Right lobe of liver (tissue), 6 donors: ENCODE results near the gene PTPN4. TPM values are rescaled to one million over a fixed set of nuclear protein-coding genes. Genes with fewer than 3 reads are reported as not detected.

Experiments used
- ATAC-seq, 4 donors: fragments of 200-7000 bp; cut with Tn5 transposase; one replicate each; pipeline ENCODE4 v1.9.1; 2020; ENCODE audit warnings: mild to moderate bottlenecking in 4 of 4, moderate library complexity in 4 of 4
- DNase-seq, 3 donors: peaks; one replicate each; pipeline ENCODE4 v3.0.0-alpha.2; 2020
- H3K27ac ChIP-seq, 3 donors: fragments of 200-600 bp; one replicate each; pipeline ENCODE4 v1.8.0; 2022
- H3K27me3 ChIP-seq, 2 donors: fragments of 200-600 bp; one replicate each; pipeline ENCODE4 v1.8.0; 2022
- H3K36me3 ChIP-seq, 4 donors: fragments of 200-600 bp; sonication (generic) in 1 of 4; one replicate each; pipeline versions ENCODE4 v1.5.1 to v1.8.0; 2017 to 2022; ENCODE audit warnings: control low read depth in 1 of 4
- H3K4me1 ChIP-seq, 4 donors: fragments of 200-600 bp; sonication (generic) in 1 of 4; one replicate each; pipeline versions ENCODE4 v1.5.1 to v1.8.0; 2017 to 2022; ENCODE audit warnings: control low read depth in 1 of 4
- H3K4me3 ChIP-seq, 3 donors: fragments of 200-600 bp; one replicate each; pipeline ENCODE4 v1.8.0; 2022
- H3K9me3 ChIP-seq, 4 donors: fragments of 200-600 bp; sonication (generic) in 1 of 4; one replicate each; pipeline versions ENCODE4 v1.5.1 to v1.8.0; 2017 to 2022; ENCODE audit warnings: control low read depth in 1 of 4
- CTCF ChIP-seq, 4 donors: fragments of 200-600 bp in 3 of 4; fragments of 450-650 bp in 1 of 4; IDR thresholded peaks; one replicate each; pipeline versions ENCODE4 v1.5.1 to v1.8.0; 2016 to 2022; ENCODE audit warnings: antibody characterized with exemption in 4 of 4, mild to moderate bottlenecking in 2 of 4
- POLR2A ChIP-seq: fragments of 450-650 bp; IDR thresholded peaks from one replicate; pipeline ENCODE4 v1.6.1; 2017; ENCODE audit warnings: antibody characterized with exemption, mild to moderate bottlenecking
- WGBS: methylation state at CpG from one replicate; pipeline ENCODE4 v1.1.6; 2018; ENCODE audit warnings: low coverage, low lambda C conversion rate; ENCODE audit not compliant: insufficient coverage; ENCODE audit errors: missing lambda C conversion rate; 5-methylcytosine and 5-hydroxymethylcytosine counted together
- intact Hi-C, 2 donors: fragments of 100-400 bp; cut with DNase I; formaldehyde crosslinking; loops; one replicate each; pipeline versions ENCODE4 v1.11.2 to v1.14.1; 2022
- total RNA-seq, 6 experiments: library from RNA; depleted of rRNA in 2 of 6; stranded (reverse); fragments of >200 nt in 2 of 6; fragmentation: NEBNext Ultra II Directional in 3 of 6; extraction: Animal tissue kit (Norgen Biotek cat#: 25700) in 3 of 6; gene quantifications; one replicate each; pipeline versions ENCODE4 v1.1.0 to v1.2.4, GENCODE V29; 2016 to 2023
- donor health status: DM: no; HTN: yes; CAD: no.
- donor health status: DM: no; HTN: no; CAD: no.
- donor health status: DM: no; HTN: no; CAD: no.
- donor health status: DM: no; HTN: yes; CAD: no.
- donor health status: DM: no; HTN: yes; CAD: no.

The PTPN4 gene
- total RNA-seq, 6 experiments from 2014 or later = 8.5 to 19.9 (median 14.8) TPM

DNA sequence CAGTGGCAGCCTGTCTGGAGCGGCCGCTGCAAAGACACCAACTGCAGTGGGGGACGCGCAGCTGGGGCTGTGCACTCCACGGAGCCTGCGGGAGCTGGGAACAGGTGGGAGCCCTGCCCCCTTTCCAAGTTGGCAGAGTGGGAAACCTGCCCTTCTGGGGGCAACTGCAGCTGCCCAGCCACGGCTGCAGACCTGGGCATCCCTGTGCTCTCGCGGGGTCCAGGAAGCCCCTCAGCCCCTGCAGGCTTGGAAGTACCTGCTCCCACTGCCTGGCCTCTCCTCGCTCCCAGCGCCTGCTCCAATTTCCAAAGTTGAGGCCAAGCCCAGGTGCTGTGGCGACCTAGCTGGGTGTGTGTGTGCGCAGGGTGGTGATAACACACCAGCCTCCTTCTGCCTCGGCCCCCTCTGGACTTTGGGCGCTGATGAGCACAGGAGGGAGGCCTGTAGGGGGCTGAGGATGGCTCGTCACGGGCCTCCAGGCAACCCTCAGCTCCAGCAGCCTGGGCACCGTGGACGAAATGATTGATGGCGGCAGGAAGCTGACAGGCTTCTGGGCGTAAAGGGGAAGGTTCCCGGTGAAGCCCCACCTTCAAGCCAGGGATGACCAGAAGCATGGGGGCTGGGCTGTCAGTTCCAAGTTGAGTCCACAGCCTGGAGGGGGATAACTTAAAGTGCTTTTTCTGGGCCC, 76.9 kb downstream of the PTPN4 start:
- DNase-seq = no peak
- Histone ChIP-seq H3K4me1 (peaks cover 0 to 4% (median 0%) of the 10 kb centered on the region in 4 donors), H3K36me3 (no peaks in the 10 kb centered on the region), H3K27ac (no peak overlapping the region), H3K4me3 (no peak overlapping the region), H3K27me3 (no peaks in the 10 kb centered on the region), H3K9me3 (no peaks in the 10 kb centered on the region)
- WGBS = 83% methylated on average over 1 of the region's 22 CpGs
- intact Hi-C loops = no loop called here
- TF ChIP-seq POLR2A = no peak
- TF ChIP-seq CTCF (IDR thresholded peaks at IDR 0.05) = no peak
- peak in 1 of 4 donors; percentile 26 for ATAC-seq

DNA sequence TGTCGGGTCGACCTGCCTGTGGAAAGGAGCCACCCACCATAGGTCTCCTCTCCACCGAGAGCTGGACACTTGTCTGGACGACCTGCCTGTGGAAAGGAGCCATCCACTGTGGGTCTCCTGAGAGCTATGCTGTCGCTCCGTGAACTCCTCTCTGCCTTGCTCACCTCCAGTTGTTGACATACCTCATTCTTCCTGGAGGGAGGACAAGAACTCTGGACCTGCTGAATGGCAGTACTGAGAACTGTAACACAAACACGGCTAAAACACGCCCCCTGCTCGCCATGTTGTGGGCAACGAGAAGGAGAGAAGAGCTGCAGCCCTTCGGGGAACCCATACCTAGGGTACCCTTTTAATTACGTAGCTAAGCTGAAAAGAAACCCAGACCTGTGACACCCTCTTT, 77.6 kb downstream of the PTPN4 start:
- ATAC-seq (no peak), DNase-seq (no peak)
- H3K27ac ChIP-seq = no peak overlapping the region
- no peaks in the 10 kb centered on the region for H3K9me3 ChIP-seq
- H3K36me3 ChIP-seq = no peaks in the 10 kb centered on the region
- TF ChIP-seq POLR2A (no peak), CTCF (IDR thresholded peaks at IDR 0.05) (no peak)
- H3K4me3 ChIP-seq = no peak overlapping the region
- peaks cover 0 to 7% (median 2%) of the 10 kb centered on the region in 4 donors for H3K4me1 ChIP-seq
- no peaks in the 10 kb centered on the region for H3K27me3 ChIP-seq
- WGBS = 83% methylated on average over 1 of the region's 12 CpGs
- intact Hi-C loops = no loop called here

DNA sequence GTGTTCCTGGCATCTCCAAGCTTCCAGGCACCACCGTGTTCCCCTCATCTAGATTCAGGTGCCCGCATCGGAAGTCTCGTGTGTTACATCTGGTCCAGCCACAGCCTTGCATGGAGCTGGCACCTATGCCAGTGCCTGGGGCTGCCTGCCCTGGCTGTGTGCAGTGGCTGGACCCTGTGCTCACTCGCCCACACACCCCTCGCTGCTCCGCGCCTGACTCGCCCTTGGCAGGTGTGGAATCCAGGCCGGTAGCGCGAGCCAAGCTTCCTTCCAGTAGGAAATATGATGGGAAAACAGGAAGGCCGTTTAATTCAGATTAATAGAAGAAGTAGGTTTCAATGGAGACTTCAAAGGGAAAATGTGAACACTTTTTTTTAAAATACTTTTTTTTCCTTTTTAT, 78.0 kb downstream of the PTPN4 start:
- no peak overlapping the region for H3K27ac ChIP-seq
- H3K9me3 ChIP-seq = no peaks in the 10 kb centered on the region
- no peak for DNase-seq
- 74% methylated on average over 6 of the region's 13 CpGs for WGBS
- TF ChIP-seq CTCF (IDR thresholded peaks at IDR 0.05) (no peak), POLR2A (no peak)
- intact Hi-C loops = no loop called here
- peak in 2 of 4 donors; percentile 29 to 43 for ATAC-seq
- no peaks in the 10 kb centered on the region for H3K27me3 ChIP-seq
- peaks cover 0 to 7% (median 2%) of the 10 kb centered on the region in 4 donors for H3K4me1 ChIP-seq
- no peaks in the 10 kb centered on the region for H3K36me3 ChIP-seq
- no peak overlapping the region for H3K4me3 ChIP-seq

DNA sequence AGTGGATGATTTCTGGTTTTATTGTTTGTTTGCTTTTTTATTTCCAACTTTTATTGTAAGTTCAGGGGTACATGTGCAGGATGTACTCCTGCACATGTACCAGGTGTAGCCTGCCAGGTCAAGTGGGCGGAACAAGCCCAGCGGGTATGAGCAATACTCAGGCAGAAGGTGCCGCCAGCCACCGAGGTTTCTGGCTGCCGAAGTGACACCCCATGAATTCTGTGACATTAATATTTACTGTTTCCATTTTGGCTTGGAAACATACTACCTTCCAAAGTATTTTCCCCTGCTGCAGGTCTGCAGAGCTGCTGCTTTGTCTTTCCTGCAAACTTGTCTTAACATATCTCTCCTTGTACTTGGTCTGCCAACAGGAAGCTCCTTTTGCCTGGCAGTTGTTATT, 78.5 kb downstream of the PTPN4 start:
- Histone ChIP-seq H3K27me3 (no peaks in the 10 kb centered on the region), H3K9me3 (no peaks in the 10 kb centered on the region), H3K4me1 (peaks cover 0 to 7% (median 2%) of the 10 kb centered on the region in 4 donors), H3K27ac (no peak overlapping the region), H3K4me3 (no peak overlapping the region), H3K36me3 (no peaks in the 10 kb centered on the region)
- TF ChIP-seq POLR2A = no peak
- no peak for TF ChIP-seq CTCF (IDR thresholded peaks at IDR 0.05)
- DNase-seq (no peak), ATAC-seq (no peak)
- intact Hi-C loops = no loop called here
- WGBS = 100% methylated on average over 1 of the region's 5 CpGs
